ENCODE measurements around the gene CACTIN.

CACTIN gene

GRCh38 chr19:3606174-3606689, 20.4 kb downstream of the CACTIN start:
- TF ChIP-seq TAF1 (IDR thresholded peaks at IDR 0.05; ENCODE audit: borderline replicate concordance, insufficient read depth, low read length), result no peak
- TF ChIP-seq FOXP2 (optimal IDR thresholded peaks at IDR 0.05; ENCODE audit: borderline replicate concordance, extremely low read depth, extremely low read length, insufficient read depth), result peak; percentile 23

DNA sequence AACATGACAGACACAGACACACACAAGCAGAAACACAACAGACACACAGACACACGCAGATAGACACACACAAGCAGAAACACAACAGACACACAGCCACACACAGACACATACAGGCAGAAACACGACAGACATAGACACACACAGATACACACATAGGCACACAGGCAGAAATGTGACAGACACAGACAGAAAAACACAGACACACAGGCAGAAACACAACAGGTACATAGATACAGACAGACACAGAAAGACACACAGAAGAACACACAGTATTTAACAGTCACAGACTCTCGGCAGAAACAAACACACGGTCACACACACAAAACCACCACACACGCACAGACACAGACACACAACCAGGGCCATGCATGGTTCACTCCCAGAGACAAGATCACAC, 20.8 kb downstream of the CACTIN start:
- no peak for TF ChIP-seq POLR2AphosphoS5 (IDR thresholded peaks at IDR 0.05; ENCODE audit: low read depth, low read length)
- no peak for TF ChIP-seq FOXP2 (optimal IDR thresholded peaks at IDR 0.05; ENCODE audit: borderline replicate concordance, extremely low read depth, extremely low read length, insufficient read depth)
- no peak for TF ChIP-seq SIN3A (IDR thresholded peaks at IDR 0.05; ENCODE audit: borderline replicate concordance, insufficient read depth, low read length)
- TF ChIP-seq TAF1 (IDR thresholded peaks at IDR 0.05; ENCODE audit: borderline replicate concordance, insufficient read depth, low read length), result no peak

GRCh38 chr19:3605361-3605760, 21.2 kb downstream of the CACTIN start:
- no peak for TF ChIP-seq REST (IDR thresholded peaks at IDR 0.05; ENCODE audit: insufficient read depth in 1 of 2, low read depth in 2 of 2, low read length in 2 of 2)
- no peak for TF ChIP-seq SIN3A (IDR thresholded peaks at IDR 0.05; ENCODE audit: borderline replicate concordance, insufficient read depth, low read length)
- TF ChIP-seq TAF1 (IDR thresholded peaks at IDR 0.05; ENCODE audit: borderline replicate concordance, insufficient read depth, low read length), result no peak
- no peak for TF ChIP-seq POLR2AphosphoS5 (IDR thresholded peaks at IDR 0.05; ENCODE audit: low read depth, low read length)
- TF ChIP-seq FOXP2 (optimal IDR thresholded peaks at IDR 0.05; ENCODE audit: borderline replicate concordance, extremely low read depth, extremely low read length, insufficient read depth), result no peak

- TF ChIP-seq TAF1 (IDR thresholded peaks at IDR 0.05; ENCODE audit: borderline replicate concordance, insufficient read depth, low read length) (no peak), SIN3A (IDR thresholded peaks at IDR 0.05; ENCODE audit: borderline replicate concordance, insufficient read depth, low read length) (no peak), REST (IDR thresholded peaks at IDR 0.05; ENCODE audit: insufficient read depth in 1 of 2, low read depth in 2 of 2, low read length in 2 of 2) (no peak), FOXP2 (optimal IDR thresholded peaks at IDR 0.05; ENCODE audit: borderline replicate concordance, extremely low read depth, extremely low read length, insufficient read depth) (no peak), POLR2AphosphoS5 (IDR thresholded peaks at IDR 0.05; ENCODE audit: low read depth, low read length) (no peak)
Observed at GRCh38 chr19:3604987-3605343, 21.6 kb downstream of the CACTIN start.

DNA sequence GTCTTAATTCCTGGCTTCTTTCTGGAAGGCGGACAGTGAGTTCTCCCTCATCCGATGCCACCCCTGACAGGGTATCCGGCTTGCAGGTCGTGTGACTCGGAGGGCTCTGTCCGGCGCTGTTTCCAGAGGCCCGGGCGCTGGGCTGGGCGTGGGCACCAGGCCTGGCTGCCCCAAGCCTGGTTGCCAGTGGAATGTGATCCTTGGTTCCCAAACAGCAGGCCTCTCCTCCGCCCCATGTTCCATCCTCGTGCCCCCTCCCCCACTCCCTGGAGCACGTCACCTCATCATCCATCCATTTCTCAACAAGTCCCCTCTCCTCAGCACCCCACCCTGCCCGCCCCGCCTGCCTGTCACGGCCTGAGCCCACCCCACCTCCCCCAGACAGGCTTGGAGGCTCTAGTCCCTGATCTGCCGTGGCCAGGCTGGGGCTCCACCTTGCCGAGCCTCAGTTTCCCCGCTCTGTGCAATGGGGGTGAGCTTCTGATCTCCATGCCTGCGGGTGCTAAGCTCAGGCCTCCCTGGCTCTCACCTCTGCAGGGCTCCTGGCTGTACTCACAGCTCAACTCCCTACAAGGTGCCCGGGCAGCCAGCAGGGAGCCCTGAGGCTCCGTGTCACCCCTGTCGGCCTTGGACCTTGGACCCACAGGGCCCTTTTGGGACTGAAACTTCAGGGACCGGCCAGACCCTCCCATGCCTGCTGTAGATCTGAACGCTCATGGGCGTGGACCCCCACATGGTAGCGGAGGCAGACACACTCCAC, 22.2 kb downstream of the CACTIN start:
- no peak for TF ChIP-seq POLR2AphosphoS5 (IDR thresholded peaks at IDR 0.05; ENCODE audit: low read depth, low read length)
- TF ChIP-seq SIN3A (IDR thresholded peaks at IDR 0.05; ENCODE audit: borderline replicate concordance, insufficient read depth, low read length), result no peak
- TF ChIP-seq REST (IDR thresholded peaks at IDR 0.05; ENCODE audit: insufficient read depth in 1 of 2, low read depth in 2 of 2, low read length in 2 of 2), result no peak
- TF ChIP-seq TAF1 (IDR thresholded peaks at IDR 0.05; ENCODE audit: borderline replicate concordance, insufficient read depth, low read length), result no peak
- no peak for TF ChIP-seq FOXP2 (optimal IDR thresholded peaks at IDR 0.05; ENCODE audit: borderline replicate concordance, extremely low read depth, extremely low read length, insufficient read depth)
